ENCODE measurements around the gene GTPBP4.
A peak's percentile ranks its signal among the peaks of the same experiment; 100 is the strongest.

The GTPBP4 gene

GRCh38 chr10:964988-965417 lies 23.2 kb upstream of the GTPBP4 start:
- no peak for TF ChIP-seq CTCF (conservative IDR thresholded peaks at IDR 0.05; ENCODE audit: control insufficient read depth, insufficient read depth, low read depth, low read length)

GRCh38 chr10:966466-967235 lies 21.6 kb upstream of the GTPBP4 start:
- no peak for TF ChIP-seq CTCF (conservative IDR thresholded peaks at IDR 0.05; ENCODE audit: control insufficient read depth, insufficient read depth, low read depth, low read length)
- no peak for DNase-seq (ENCODE audit: low read depth)
- H3K4me3 ChIP-seq (ENCODE audit: control insufficient read depth, low read depth, low read length), result no peak overlapping the region

More at GRCh38 chr10:964988-965417, 23.2 kb upstream of the GTPBP4 start:
- DNase-seq (ENCODE audit: low read depth), result no peak
- no peak overlapping the region for H3K4me3 ChIP-seq (ENCODE audit: control insufficient read depth, low read depth, low read length)

DNA sequence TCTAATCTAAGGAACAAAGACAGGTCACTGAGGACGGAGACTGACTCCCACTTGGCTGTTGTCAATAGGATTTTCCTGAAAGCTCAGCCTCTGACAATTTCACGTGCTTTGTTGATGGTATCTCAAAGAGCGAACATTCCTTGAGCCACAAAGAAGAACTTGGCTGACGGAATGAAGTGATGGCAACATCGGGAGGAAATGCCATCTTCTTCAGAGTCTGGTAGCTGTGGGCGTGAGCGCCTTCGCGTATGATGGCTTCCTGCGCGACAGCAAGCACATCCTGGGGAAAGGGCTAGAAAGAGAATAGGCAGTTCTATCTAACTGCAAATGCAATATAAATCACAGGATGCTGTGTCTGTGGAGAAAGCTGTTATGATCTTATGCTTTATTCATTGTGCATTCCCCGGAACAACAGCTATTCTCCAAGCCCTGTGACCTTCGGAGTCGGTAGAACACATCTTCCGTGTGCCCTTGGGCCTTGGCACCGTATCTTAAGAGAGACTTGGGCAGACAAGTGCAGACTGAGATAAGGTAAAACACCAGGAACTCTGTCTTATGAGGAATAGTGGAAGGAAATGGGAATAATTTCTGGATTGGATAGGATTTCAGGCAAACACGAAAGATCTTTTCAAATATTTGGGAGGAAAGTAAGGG lies 19.6 kb upstream of the GTPBP4 start:
- no peak for DNase-seq (ENCODE audit: low read depth)
- no peak overlapping the region for H3K4me3 ChIP-seq (ENCODE audit: control insufficient read depth, low read depth, low read length)
- no peak for TF ChIP-seq CTCF (conservative IDR thresholded peaks at IDR 0.05; ENCODE audit: control insufficient read depth, insufficient read depth, low read depth, low read length)

DNA sequence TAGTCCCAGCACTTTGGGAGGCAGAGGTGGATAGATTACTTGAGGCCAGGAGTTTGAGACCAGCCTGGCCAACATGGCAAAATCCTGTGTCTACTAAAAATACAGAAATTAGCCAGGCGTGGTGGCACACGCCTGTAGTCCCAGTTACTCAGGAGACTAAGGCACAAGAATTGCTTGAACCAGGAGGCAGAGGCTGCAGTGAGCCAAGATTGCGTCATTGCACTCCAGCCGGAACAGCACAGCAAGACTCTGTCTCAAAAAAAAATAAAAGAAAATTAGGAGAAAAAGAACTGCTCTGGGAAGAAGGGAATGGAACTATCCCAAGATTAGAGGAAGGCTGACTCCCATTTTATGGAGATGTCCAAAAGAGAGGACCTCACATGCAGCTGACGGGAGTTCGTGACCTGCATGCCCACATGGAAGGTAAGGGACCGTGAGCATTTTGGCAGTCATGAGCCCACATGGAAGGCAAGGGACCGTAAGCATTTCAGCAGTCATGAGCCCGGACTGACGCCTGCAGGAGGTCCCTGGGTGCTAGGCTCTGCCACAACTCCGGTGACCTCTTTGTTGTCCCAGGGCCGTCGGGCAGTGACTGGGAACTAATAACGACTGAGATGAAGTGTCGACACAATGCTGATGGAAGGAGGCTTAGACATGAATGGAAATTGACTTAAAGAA lies 18.6 kb upstream of the GTPBP4 start:
- no peak overlapping the region for H3K4me3 ChIP-seq (ENCODE audit: control insufficient read depth, low read depth, low read length)
- no peak for DNase-seq (ENCODE audit: low read depth)
- no peak for TF ChIP-seq CTCF (conservative IDR thresholded peaks at IDR 0.05; ENCODE audit: control insufficient read depth, insufficient read depth, low read depth, low read length)

DNA sequence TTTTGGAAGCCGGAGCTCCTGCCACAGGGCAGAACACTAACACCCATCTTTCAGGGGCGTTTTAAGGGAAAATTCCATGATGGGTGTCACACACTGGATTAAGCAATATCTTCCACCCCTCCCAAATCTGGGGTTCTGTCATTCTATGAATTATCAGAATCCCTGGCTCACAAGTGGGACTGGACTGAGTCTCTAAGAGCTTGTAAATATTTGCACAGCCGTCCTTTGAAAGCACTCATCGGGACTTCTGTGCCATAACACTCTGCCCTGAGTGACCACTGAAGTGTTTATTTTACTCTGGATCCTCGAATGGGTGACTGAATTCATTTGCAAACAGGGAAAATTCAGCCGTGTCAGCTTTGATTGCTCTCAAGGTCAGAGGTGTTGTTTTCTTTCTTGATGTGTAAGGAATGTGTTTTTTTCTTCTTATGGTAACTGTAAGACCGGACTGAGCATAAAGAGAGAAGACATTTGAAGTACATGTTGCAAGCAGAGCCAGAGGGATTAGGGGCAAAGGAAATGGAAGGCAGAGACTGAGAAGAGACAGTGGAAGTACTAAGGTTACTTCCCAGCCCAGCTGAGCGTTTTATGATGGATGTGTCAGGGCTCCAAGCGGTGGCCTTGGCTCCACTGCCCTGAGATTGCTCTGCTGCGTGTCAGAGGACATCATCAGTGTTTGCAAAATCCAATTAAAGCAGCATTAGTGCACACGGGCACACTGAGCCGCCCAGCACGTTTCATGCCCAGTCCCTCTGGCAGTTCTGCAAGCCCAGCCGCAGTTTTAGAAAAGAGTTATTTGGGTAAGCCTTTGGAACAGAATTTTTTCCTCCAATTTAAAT lies 17.7 kb upstream of the GTPBP4 start:
- no peak overlapping the region for H3K4me3 ChIP-seq (ENCODE audit: control insufficient read depth, low read depth, low read length)

More for the DNA sequence above, 17.7 kb upstream of the GTPBP4 start:
- peak; percentile 26 for DNase-seq (ENCODE audit: low read depth)
- no peak for TF ChIP-seq CTCF (conservative IDR thresholded peaks at IDR 0.05; ENCODE audit: control insufficient read depth, insufficient read depth, low read depth, low read length)

Data from fibroblast of mammary gland (primary cell).